Choroid plexus epithelial cell (primary cell): ENCODE results near the gene STARD3.

Experiments
- DNase-seq: peaks from one replicate; pipeline ENCODE4 v3.0.0-alpha.2; 2010; ENCODE audit warnings: low read depth
- H3K4me3 ChIP-seq: 2 replicates; pipeline ENCODE4 v1.5.1; 2011; ENCODE audit warnings: low read depth, mild to moderate bottlenecking, control low read depth, low read length, moderate library complexity
- CTCF ChIP-seq: conservative IDR thresholded peaks from 2 replicates; pipeline ENCODE4 v1.5.1; 2011; ENCODE audit warnings: low read depth, mild to moderate bottlenecking, control low read depth, inconsistent platforms, low read length, moderate library complexity

STARD3 gene

DNA sequence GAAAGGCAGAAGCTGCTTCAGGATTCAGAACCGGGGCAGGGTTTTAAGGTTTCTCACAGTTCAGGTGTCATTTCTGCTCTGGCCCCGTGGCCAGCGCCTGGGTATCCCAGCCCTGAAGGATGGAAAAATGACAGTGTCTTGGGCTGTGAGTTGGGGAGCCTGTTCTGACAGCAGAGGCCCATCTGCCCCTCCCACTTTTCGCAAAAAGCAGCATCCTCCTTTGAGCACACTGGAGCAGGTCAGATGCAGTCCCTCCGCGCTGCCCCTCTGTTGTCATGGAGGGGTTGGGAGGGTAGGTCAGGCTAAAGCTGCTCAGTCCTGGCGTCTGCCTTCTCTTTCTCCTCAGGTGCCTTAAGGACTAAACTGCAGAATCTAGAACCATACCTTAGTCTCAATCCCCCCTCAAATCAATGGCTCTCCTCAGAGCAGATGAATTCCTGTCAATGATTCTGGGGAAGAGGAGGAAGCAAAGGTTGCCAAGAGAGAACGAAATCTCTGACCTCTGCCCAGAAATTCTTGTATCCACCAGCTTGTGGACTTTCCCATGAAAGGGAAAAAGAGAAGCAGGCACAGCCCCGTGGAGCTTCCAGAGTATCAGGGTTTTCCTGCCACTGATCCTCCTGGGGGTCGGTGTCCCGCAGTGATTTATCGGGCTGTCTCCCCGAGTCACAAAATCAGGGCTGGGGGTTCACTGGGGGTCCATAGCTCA is 36.5 kb upstream of the STARD3 start:
- no peak for TF ChIP-seq CTCF
- no peak overlapping the region for H3K4me3 ChIP-seq

GRCh38 chr17:39600997-39601597 is 35.8 kb upstream of the STARD3 start:
- no peak overlapping the region for H3K4me3 ChIP-seq
- no peak for DNase-seq
- TF ChIP-seq CTCF, result no peak

More for the DNA sequence above, 36.5 kb upstream of the STARD3 start:
- no peak for DNase-seq

DNA sequence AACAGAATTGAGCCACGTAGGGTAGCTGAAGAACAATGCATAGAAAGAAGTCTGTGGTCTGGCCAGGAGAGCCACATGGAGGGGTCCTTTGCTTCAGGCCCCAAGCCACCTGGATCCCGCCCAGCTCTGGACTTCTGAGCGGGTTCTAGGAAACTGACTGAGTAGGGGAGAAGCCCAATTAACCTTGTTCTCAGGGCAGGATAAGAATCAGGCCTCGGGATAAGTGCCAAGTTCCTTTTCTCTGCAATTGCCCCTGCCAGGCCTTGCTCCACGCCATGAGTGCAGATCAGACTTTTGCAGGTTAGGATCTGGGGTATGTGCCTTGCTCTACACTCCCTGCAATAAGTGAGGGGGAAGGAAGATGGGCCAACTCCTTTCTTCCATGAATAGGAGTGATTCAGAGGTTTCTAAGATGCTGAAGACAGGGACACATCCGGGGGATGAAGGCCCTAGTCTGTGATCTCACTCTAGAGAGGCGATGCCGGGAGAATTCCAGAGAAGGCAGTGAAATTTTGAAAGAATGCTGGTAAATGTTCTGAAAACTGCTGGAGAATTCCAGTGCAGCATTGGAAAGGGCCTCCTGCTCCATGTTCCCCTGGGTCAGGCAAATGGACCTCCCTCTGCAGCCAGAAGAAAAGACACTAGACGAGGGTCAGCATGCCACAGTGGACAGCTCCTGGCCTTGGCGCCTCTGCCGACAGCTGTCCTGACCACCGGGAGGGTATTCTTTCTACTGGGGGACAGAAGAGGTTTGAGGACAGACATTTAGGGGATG is 35.0 kb upstream of the STARD3 start:
- TF ChIP-seq CTCF, result no peak

DNA sequence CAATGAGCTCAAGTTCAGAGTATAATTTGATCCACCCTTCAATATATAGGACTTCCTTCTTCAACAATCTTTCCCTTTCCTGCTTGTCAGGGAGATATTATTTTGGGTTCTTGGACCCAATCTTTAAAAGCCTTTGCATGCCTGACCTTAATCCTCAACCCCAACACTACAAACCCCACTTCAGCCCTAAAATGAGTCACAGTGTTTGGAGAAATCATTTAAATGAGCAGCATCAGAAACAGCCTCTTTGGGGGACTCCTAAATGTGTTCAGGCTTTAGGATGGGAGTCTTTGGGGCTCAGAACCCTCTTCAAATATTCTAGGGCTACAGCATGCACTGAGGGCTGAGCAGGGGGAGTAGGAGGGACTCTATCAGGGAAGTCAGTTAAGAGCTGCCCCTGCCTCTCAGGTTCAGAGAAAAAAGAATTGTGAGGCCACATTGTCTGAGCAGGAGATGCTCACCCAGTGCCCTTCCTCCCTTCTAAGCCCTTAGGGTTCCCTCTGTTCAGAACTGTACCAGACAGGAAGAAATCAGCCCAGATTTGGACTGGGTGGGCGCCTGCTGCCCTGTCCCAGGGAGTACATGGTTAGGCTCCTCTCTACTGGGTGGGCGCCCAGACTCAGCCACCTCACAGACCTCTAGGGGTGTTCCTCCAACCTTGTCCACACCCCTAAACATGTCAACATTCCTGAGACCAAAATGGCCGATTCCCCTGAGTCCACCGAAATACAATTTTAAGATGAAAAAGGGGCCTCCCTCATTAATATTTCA is 34.2 kb upstream of the STARD3 start:
- H3K4me3 ChIP-seq, result no peak overlapping the region
- DNase-seq, result no peak
- TF ChIP-seq CTCF, result no peak

More for the DNA sequence above, 35.0 kb upstream of the STARD3 start:
- no peak for DNase-seq
- H3K4me3 ChIP-seq, result no peak overlapping the region

DNA sequence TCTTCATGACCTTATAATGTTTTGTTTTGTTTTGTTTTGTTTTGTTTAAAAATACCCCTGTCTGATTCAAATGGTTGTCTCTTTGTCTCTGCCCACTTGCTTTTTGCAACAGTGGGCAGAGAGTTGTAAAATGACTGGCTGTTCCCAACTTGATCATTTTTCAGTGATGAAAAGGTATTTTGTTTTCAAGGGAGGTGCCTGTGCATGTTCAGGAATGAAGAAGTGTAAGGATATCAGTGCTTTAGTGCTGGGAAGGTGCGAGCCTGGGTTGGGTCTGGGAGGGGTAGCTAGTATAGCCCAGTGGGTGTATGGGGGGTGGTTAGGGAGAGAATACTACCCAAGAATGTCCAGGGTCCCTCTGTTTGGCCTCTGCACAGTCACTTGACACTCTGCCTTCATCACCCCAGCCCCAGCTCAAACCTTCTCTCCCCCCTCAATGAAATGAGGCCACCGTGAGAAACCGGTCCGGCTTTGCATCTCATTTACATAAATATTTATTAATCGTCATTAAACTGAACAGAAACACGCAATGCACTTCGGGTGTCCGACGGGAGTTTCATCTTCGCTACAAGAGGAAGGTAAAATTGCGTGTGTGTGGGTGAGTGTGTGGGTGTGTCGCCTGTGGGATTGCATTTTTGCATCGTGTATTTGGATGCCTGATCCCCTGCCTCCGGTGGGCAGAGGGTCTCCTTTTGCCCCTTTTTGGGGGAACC is 33.5 kb upstream of the STARD3 start:
- no peak for DNase-seq
- H3K4me3 ChIP-seq, result no peak overlapping the region
- TF ChIP-seq CTCF, result no peak

DNA sequence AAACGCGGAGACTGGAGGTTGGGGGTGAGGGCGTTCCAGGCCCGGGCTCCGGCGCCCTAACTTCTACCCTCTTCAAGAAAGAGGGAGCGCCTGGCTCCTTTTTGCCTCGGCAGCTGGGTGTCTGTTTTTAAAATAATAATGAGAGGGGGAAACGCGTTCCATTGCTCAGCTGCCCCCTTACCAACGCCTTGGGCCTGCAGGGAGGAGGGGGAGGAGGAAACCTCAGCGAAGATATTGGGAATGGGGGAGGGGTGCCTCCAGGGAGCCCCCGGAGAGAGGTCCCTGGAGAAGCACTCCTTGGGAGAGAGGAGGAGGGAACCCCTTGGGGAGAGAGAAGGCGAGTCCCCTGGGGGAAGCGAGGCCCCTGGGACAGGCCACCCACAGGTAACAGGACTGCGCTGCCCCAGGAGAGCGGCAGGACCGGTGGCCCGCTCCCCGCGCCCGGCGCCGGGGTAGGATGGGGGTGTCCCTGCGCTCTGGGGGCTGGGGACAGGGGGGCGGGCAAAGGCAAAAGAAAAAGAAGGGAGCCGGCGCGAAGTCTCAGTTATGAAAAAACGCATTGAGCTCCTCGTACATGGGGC is 31.9 kb upstream of the STARD3 start:
- no peak overlapping the region for H3K4me3 ChIP-seq
- no peak for DNase-seq
- TF ChIP-seq CTCF, result no peak
